ENCODE data around the gene GRIK1.

GRIK1 gene

GRCh38 chr21:29825936-29826335 is 113.9 kb downstream of the GRIK1 start:
- H3K27ac ChIP-seq: no peak overlapping the region
- TF ChIP-seq, protein P1, sequence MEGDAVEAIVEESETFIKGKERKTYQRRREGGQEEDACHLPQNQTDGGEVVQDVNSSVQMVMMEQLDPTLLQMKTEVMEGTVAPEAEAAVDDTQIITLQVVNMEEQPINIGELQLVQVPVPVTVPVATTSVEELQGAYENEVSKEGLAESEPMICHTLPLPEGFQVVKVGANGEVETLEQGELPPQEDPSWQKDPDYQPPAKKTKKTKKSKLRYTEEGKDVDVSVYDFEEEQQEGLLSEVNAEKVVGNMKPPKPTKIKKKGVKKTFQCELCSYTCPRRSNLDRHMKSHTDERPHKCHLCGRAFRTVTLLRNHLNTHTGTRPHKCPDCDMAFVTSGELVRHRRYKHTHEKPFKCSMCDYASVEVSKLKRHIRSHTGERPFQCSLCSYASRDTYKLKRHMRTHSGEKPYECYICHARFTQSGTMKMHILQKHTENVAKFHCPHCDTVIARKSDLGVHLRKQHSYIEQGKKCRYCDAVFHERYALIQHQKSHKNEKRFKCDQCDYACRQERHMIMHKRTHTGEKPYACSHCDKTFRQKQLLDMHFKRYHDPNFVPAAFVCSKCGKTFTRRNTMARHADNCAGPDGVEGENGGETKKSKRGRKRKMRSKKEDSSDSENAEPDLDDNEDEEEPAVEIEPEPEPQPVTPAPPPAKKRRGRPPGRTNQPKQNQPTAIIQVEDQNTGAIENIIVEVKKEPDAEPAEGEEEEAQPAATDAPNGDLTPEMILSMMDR (conservative IDR thresholded peaks at IDR 0.05; ENCODE audit: low read depth): no peak
- CTCF ChIA-PET: no interaction called here
- POLR2A ChIA-PET (ENCODE audit: low non-redundant PET): no interaction called here
- DNase-seq (ENCODE audit: low spot score): no peak

GRCh38 chr21:29825345-29825744 is 114.5 kb downstream of the GRIK1 start:
- no peak for DNase-seq (ENCODE audit: low spot score)
- POLR2A ChIA-PET (ENCODE audit: low non-redundant PET): no interaction called here
- CTCF ChIA-PET: no interaction called here
- TF ChIP-seq, protein P1 (conservative IDR thresholded peaks at IDR 0.05; ENCODE audit: low read depth): no peak
- no peak overlapping the region for H3K27ac ChIP-seq

- TF ChIP-seq, protein P1 (conservative IDR thresholded peaks at IDR 0.05; ENCODE audit: low read depth): no peak
- no peak overlapping the region for H3K27ac ChIP-seq
- POLR2A ChIA-PET (ENCODE audit: low non-redundant PET): no interaction called here
- DNase-seq (ENCODE audit: low spot score): no peak
- CTCF ChIA-PET: interaction anchor here (0.6 kb wide), 1 partner anchor 453 kb away, joined by 3 read pairs; no protein-coding TSS in a partner anchor
Observed at GRCh38 chr21:29822064-29822463, 117.7 kb downstream of the GRIK1 start.

GRCh38 chr21:29821230-29821629 is 118.6 kb downstream of the GRIK1 start:
- DNase-seq (ENCODE audit: low spot score): no peak
- no peak overlapping the region for H3K27ac ChIP-seq
- TF ChIP-seq, protein P1 (conservative IDR thresholded peaks at IDR 0.05; ENCODE audit: low read depth): no peak
- ChIA-PET CTCF (no interaction called here), POLR2A (ENCODE audit: low non-redundant PET) (no interaction called here)

- POLR2A ChIA-PET (ENCODE audit: low non-redundant PET): no interaction called here
- no peak overlapping the region for H3K27ac ChIP-seq
- TF ChIP-seq, protein P1 (conservative IDR thresholded peaks at IDR 0.05; ENCODE audit: low read depth): no peak
- CTCF ChIA-PET: no interaction called here
- DNase-seq (ENCODE audit: low spot score): no peak
Observed at GRCh38 chr21:29819675-29820326, 120.0 kb downstream of the GRIK1 start.

DNA sequence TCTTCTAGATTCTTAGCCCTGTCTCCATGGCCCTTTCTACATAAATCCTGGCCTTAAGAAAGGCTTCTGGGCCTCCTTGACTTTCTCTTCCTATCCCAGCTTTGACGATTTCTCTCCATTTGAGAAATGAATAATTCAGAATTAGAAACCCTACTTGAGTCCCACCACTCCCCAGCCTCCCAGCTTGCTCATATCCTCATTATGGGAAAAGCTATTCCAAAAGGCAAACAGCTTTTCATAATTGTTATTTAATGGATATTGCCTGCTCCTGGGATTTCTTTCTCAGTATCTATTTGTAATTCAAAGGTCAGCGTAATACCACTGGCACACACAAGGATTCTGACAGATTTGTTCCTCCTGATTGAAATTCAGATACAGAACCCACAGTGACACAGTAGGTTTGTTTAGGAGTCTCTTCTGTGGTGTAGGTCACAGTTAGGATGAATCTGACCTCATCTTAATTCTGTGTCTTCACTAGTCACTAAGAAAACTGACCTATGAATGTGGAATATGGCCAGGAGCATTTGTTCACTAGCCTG is 121.3 kb downstream of the GRIK1 start:
- TF ChIP-seq, protein P1 (conservative IDR thresholded peaks at IDR 0.05; ENCODE audit: low read depth): no peak
- POLR2A ChIA-PET (ENCODE audit: low non-redundant PET): no interaction called here
- DNase-seq (ENCODE audit: low spot score): no peak

More for the DNA sequence above, 121.3 kb downstream of the GRIK1 start:
- H3K27ac ChIP-seq: no peak overlapping the region
- CTCF ChIA-PET: no interaction called here

Data from RWPE1 (cell line).